ENCODE measurements around the gene RAPGEF6.
A peak's percentile ranks its signal among the peaks of the same experiment; 100 is the strongest.
"Not testable (repeated sequence)": the region's sequence is repeated elsewhere in the genome, so short reads cannot be mapped to it uniquely, and the experiment has no call there.

The RAPGEF6 gene, protein sequence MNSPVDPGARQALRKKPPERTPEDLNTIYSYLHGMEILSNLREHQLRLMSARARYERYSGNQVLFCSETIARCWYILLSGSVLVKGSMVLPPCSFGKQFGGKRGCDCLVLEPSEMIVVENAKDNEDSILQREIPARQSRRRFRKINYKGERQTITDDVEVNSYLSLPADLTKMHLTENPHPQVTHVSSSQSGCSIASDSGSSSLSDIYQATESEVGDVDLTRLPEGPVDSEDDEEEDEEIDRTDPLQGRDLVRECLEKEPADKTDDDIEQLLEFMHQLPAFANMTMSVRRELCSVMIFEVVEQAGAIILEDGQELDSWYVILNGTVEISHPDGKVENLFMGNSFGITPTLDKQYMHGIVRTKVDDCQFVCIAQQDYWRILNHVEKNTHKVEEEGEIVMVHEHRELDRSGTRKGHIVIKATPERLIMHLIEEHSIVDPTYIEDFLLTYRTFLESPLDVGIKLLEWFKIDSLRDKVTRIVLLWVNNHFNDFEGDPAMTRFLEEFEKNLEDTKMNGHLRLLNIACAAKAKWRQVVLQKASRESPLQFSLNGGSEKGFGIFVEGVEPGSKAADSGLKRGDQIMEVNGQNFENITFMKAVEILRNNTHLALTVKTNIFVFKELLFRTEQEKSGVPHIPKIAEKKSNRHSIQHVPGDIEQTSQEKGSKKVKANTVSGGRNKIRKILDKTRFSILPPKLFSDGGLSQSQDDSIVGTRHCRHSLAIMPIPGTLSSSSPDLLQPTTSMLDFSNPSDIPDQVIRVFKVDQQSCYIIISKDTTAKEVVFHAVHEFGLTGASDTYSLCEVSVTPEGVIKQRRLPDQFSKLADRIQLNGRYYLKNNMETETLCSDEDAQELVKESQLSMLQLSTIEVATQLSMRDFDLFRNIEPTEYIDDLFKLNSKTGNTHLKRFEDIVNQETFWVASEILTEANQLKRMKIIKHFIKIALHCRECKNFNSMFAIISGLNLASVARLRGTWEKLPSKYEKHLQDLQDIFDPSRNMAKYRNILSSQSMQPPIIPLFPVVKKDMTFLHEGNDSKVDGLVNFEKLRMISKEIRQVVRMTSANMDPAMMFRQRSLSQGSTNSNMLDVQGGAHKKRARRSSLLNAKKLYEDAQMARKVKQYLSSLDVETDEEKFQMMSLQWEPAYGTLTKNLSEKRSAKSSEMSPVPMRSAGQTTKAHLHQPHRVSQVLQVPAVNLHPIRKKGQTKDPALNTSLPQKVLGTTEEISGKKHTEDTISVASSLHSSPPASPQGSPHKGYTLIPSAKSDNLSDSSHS (N-terminal part only)

DNA sequence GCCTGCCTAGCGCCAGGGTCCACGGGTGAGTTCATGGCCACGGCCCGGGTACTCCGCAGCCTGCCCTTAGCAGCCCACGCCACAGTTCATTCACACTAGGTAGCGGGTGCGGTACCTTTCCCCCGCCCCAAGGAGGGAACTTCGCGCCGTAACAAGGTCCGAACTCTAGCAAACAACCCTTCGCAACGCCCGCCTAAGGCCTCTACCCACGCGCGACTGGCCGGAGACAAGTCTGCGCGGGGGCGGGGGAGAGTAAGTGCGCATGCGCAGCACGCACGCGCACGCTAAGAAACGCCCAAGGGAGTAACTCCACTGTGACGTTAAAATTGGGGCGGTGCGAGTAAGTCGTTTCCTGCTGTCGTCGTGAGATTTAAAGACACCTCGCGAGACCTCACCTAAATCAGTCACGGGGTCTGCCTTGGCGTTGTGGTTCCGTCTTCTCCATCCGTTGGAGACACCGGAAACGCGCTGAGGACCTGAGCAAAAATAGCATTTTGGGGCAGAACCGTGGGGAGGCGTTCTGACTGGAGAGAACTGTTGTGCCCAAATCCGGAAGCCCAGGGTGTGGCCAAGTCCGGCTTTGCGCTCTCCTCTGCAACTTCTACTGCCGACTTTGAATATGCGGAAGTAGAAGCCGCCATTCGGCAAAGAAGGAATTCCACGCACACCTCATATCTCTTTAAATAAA, at the start of gene RAPGEF6:
Gene RAPGEF6, minus strand, starts transcription at position 234 of the 688 bp plus-strand sequence. Its CDS starts 199 bp downstream, at position 35.
- peak; percentile 86 to 96 for DNase-seq (ENCODE audit: low read depth in 2 of 2)

DNA sequence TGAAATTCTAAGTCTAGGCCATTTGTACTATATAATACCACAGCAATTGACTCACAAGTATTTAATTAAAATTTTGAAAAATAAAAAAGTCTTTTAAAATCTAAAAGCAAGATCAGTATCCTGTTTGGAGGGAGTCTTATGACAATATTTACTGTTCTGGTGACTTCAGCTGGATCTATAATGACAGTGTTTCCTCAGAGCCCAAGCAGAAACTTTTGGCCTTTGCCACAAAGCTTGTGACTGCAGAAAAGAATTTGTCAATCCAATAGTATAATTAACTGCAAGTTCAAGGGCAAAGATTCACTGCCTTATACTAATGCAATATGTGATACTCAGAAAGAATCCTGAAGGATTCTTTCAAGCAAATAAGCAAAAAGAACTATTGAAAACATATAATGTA, 49.6 kb upstream of the RAPGEF6 start:
- DNase-seq (ENCODE audit: low read depth in 2 of 2) = no peak

DNA sequence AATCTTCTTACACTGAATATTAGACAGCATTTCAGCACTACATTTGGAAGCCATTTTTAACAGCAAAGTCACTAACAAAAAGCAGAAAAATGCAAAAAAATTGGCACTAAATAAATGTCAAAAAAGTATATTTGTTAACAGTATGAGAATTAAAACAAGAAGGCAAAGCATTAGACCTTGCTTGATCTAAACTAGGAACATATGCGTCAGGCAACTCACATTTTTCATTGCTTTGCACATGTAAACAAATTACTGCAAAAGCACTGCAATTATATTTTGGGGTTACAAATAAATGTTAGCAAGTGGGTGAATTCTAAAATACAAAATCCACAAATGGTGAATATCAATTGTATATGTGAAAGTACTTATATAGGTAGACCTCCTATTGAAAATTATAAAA, 49.0 kb upstream of the RAPGEF6 start:
- no peak for DNase-seq (ENCODE audit: low read depth in 2 of 2)

DNA sequence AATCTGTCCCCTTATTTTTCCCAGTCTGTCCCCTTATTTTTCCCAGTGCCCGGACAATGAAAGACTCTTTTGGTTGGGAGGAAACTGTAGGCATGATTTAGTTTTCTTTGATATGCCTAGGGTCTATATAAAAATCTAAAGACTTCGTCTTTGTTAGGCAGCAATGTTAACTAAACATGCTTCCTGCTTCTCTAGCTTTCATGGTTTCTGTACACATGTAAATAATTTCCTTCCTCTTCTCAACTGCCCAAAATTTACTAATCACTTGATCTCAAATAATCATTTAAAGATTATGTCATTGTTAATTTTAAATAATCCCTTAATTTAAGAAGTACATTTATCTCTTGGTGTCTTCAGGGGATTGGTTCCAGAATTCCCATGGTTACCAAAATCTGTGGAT, 47.8 kb upstream of the RAPGEF6 start:
- DNase-seq (ENCODE audit: low read depth in 2 of 2) = no peak

DNA sequence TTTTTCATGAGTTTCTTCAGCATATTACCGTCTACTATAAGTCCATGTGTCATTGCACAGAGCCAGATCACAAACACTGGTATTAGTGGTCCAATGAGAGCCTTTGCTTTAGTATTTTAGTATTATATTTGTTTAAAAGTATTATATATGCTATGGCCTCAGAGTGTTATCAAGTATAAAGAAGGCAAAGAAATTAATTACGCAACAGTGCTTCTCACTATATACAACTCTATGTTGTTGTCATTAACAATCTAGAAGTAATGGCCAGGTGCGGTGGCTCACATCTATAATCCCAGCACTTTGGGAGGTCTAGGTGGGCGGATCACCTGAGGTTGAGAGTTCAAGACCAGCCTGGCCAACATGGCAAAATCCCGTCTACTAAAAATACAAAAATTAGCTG, 47.1 kb upstream of the RAPGEF6 start:
- DNase-seq (ENCODE audit: low read depth in 2 of 2) = no peak

DNA sequence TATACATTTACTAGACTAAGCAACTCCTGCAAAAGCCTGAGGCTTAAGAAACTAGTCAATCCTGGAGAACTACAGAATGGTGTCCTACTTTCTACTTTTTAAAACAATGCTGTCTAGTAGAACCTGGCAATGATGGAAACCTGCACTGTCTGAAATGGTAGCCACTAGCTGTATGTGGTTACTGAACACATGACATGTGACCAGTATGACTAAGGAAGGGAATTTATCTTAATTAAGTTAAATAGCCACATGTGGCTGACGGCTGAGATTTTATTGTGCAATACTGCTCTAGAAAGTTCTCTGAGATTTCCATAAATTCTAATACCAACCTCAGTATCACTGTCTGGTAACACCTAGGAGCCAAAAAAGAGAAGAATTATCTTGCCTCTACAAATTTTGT, 44.9 kb upstream of the RAPGEF6 start:
- DNase-seq (ENCODE audit: low read depth in 2 of 2) = no peak

DNA sequence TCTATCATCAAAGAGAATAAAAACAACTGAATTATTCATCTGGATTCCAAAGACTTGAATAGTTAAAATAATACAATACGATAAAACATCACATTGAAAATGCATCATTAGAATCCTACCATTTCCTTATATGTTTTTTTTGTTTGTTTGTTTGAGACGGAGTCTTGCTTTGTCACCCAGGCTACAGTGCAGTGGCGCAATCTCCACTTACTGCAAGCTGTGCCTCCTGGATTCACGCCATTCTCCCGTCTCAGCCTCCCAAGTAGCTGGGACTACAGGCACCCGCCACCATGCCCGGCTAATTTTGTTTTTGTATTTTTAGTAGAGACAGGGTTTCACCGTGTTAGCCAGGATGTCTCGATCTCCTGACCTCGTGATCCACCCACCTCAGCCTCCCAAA, 43.2 kb upstream of the RAPGEF6 start:
- DNase-seq (ENCODE audit: low read depth in 2 of 2) = not testable (repeated sequence)

DNA sequence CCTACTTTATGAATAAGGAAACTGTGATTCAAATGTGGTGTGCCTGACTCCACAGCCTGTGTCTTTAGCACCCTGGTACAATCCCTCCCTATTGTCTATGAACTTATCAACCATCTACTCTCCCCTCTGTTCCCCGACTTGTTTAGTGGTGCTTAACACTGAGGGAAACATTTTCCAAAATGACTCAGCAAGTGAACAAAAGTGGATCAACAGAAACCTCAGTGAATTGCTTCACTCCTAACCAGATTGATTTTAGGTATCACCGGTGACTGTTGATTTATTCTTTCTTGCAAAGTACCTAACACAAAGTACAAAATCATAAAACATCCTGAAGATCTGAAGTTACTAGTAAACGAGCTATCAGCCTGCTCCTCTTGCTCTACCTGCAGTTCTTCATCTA, 42.1 kb upstream of the RAPGEF6 start:
- no peak for DNase-seq (ENCODE audit: low read depth in 2 of 2)

DNA sequence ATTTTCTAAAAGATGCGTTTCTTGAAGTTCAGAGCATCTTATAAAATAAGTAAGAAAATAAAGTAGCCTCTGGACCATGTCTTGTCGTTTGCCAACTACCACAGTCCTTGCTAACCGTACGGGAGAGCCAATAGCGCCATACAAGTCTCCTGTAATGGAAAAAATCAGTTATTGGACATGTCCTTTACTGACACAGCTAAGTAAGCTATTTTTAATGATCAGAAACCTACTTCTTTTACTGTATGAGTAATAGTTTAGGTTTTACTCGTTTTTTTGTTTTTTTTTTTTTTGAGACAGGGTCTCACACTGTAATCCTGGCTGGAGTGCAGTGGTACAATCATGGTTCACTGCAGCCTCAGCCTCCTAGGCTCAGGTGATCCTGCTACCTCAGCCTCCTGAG, 37.7 kb upstream of the RAPGEF6 start:
- DNase-seq (ENCODE audit: low read depth in 2 of 2) = no peak

DNA sequence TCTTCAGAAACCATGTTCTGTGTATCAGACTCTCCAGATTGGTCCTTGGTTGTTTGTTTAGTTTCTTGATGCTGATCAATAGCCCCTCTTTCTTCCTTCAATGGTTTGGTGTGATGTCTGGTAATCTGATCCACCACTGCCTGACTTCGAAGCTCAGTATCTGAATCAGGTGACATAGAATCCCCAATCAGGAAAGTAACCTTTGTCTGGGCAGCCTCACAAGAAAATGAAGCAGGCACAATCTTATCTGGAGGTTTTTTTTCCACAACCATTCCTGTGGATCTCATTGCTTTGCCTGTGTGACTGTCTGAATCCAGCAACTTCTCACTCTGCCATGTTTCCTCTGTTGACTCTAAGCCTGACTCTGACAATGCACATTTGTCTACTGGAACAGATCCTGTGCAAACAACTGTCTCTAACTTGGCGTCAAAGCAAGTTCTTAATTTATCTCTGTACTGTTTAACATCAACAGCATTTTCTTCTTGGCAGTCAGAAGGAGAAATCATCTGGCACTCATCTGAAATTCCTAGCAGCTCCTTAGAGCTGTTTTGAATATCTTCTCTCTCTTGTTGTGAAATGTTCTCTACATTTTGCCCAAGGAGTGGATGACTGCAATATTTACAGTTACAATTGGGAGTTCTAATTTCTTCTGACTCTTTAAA, 37.1 kb upstream of the RAPGEF6 start:
- no peak for DNase-seq (ENCODE audit: low read depth in 2 of 2)

DNA sequence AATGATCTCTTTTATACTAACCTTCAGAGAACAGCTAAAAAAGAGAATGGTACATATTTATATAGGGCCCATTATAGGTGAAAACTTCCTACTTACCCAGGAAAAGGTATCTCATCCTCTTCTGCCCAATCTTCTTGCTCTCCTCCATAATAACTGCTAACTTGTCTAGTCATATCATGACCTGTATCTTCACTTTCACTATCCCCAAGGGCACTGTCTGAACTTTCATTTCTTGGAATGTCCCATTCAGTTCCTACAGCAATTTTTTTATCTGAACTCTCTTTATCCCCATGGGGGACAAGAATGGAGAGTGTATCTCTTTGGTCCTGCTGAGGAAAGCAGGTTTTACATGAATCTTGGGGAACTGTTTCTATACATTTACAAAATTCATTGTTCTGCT, 36.4 kb upstream of the RAPGEF6 start:
- DNase-seq (ENCODE audit: low read depth in 2 of 2) = no peak

DNA sequence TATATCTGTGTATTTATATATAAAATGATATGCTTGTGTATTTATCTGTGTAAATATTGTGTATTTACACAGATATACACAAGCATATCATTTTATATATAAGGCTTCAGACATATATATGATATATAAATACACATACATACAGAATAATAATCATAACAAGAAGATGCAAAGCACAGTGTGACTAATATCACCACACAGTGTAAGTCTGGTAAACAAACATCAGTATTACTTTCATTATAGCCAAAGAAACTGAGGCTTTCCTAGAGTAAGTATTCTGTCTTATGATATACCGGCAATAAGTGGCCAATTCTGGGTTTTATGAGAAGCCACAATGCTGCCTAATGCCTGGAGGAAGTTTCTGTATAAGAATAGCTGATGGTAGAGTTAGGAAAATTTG, 29.9 kb upstream of the RAPGEF6 start:
- DNase-seq (ENCODE audit: low read depth in 2 of 2) = no peak

DNA sequence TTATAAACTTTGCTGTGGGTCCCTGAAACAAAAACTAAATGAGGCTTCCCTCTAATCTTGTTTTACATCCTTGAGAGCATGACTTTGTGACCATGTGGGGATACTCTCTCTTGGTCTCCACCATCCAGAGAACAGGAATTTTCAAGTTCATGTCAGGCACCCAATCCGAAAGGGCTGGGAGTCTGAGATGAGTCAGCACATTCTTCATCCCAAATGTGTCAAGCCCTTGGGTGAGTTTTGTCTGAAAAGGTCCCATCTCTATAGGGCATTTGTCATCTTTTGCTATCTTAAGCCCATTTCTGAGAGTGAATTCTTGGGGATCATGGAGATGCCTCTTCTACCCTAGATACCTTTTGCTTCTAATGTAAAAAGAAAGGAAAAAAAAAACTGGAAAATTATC, 26.9 kb upstream of the RAPGEF6 start:
- DNase-seq (ENCODE audit: low read depth in 2 of 2) = no peak

DNA sequence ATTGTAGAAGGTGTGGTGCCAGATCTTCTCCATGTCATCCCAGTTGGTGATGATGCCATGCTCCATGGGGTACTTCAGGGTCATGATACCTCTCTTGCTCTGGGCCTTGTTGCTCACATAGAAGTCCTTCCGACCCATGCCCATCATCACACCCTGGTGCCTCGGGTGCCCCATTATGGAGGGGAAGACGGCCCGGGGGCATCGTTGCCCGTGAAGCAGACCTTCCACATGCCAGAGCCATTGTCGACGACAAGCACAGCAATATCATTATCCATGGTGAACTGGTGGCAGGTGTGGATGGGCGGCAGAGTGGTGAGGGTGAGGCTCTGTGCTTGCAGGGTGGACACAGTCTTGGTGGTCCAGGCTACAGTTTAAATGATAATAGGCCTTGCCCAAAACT, 24.8 kb upstream of the RAPGEF6 start:
- no peak for DNase-seq (ENCODE audit: low read depth in 2 of 2)

DNA sequence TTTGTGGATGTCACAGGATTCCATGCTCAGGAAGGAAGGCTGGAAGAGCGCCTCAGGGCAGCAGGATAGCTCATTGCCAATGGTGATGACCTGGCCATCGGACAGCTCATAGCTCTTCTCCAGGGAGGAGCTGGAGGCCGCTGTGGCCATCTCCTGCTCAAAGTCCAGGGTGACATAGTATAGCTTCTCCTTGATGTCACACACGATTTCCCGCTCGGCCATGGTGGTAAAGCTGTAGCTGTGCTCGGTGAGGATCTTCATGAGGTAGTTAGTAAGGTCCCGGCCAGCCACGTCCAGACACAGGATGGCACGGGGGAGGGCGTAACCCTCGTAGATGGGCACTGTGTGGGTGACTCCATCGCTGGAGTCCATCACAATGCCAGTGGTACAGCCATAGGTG, 24.3 kb upstream of the RAPGEF6 start:
- no peak for DNase-seq (ENCODE audit: low read depth in 2 of 2)

DNA sequence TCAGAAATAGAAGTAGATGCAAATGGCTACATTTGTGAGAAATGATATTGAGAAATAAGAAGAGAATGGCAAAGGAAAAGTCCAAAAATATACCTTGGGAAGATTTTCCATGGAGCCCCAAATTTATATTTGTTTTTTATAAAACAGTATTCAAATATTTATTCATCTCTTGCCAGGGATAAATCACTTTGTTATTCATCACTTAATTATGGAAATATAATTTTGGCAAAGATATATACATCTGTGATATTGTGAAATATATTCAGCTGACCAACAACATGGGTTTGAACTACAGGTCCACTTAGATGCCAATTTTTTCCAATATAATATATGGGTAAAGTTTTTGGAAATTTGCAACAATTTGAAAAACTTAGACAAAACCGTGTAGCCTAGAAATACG, 19.7 kb upstream of the RAPGEF6 start:
- DNase-seq (ENCODE audit: low read depth in 2 of 2) = no peak

DNA sequence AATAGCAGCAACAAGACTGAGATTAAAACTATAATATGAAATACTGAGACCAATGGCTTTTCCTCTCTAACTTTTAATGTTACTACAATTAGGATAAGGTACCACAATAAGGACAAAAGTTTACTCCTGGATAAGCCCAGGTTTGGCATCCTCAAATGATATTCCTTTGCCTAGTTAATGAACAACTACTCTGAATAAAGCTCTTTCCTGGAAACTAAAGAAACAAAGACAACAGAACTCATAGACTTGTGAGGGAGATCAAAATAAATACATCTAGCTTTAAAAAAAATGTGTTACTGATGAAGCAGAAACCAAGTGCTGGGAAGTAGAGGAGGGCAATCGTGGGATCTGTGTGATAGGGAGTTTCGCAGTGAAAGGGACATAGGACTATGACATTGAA, 19.3 kb upstream of the RAPGEF6 start:
- DNase-seq (ENCODE audit: low read depth in 2 of 2) = no peak

DNA sequence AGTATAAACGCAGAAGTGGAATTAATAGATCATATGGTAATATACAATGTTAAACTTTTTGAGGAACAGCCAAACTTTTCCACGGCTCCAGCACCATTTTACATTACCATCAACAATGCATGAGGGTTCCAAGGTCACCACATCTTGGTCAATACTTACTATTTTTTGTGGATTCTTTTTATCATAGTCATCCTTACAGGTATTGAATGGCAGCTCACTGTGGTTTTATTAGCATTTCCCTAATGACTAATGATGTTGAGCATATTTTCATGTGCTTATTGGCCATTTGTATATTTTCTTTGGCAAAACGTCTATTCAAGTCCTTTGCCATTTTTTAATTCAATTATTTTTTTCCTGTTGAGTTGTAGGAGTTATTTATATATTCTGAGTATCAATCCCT, 14.1 kb upstream of the RAPGEF6 start:
- no peak for DNase-seq (ENCODE audit: low read depth in 2 of 2)

DNA sequence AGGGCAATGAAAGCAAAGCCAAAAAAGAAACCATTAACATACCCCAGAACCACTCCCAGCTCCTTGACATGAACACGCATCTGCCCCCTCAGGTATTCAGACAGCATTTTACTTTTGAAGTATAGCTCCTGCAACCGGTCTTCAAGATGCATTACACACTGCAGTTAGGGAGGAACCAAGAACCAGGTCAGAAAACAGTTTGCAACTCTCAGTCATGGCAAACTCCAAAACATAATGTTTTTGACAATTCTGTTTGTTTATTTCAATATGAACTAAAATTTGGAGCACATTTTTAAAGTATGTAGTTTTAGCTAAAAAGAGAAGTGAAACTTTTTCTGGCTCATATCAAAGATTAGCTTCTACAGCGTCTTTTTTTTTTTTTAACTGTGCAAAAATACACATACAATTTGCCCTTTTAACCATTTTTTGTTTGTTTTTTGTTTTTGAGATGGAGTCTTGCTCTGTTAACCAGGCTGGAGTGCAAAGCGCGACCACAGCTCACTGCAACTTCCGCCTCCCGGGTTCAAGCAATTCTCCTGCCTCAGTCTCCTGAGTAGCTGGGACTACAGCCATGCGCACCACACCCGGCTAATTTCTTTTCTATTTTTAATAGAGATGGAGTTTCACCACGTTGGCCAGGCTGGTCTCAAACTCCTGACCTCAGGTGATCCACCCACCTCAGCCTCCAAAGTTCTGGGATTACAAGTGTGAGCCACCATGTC, 12.2 kb upstream of the RAPGEF6 start:
- no peak for DNase-seq (ENCODE audit: low read depth in 2 of 2)

DNA sequence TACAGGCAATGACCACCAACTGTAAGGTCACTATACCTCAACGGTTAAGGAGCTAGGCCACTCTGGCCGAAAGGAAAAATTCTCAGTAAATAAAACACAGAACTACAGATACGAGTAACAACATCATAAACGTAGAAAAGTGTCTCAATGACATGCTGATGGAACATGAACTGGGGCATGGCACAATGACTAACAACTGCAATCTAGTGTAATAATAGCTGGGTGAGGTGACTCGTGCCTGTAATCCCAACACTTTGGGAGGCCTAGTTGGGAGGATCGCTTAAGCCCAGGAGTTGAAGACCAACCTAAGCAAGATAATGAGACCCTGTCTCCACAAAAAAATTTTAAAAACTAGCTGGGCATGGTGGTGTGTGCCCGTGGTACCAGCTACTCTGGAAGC, 9.8 kb upstream of the RAPGEF6 start:
- DNase-seq (ENCODE audit: low read depth in 2 of 2) = no peak

Data from stimulated activated CD4-positive, alpha-beta T cell treated with anti-CD3 and anti-CD28 coated beads, Interleukin-4, amount 100 ng/mL, for 48 hours (primary cell).